ENCODE data around the gene ZNF44.

- TF ChIP-seq YY1 (IDR thresholded peaks at IDR 0.05; ENCODE audit: insufficient read depth, insufficient read length): no peak
- no peak for TF ChIP-seq SUZ12 (IDR thresholded peaks at IDR 0.05; ENCODE audit: extremely low read depth, insufficient read depth, insufficient read length)
Measured at GRCh38 chr19:12318782-12319413, 24.2 kb upstream of the ZNF44 start.

All from NT2/D1 (cell line).